Measurements from ENCODE around the gene BRD2. TPM values are rescaled to one million over a fixed set of nuclear protein-coding genes. Genes with fewer than 3 reads are reported as not detected.
A peak's percentile ranks its signal among the peaks of the same experiment; 100 is the strongest.

Gene BRD2
- total RNA-seq, 6 experiments from 2014 or later: 147 to 163 (median 157) TPM

DNA sequence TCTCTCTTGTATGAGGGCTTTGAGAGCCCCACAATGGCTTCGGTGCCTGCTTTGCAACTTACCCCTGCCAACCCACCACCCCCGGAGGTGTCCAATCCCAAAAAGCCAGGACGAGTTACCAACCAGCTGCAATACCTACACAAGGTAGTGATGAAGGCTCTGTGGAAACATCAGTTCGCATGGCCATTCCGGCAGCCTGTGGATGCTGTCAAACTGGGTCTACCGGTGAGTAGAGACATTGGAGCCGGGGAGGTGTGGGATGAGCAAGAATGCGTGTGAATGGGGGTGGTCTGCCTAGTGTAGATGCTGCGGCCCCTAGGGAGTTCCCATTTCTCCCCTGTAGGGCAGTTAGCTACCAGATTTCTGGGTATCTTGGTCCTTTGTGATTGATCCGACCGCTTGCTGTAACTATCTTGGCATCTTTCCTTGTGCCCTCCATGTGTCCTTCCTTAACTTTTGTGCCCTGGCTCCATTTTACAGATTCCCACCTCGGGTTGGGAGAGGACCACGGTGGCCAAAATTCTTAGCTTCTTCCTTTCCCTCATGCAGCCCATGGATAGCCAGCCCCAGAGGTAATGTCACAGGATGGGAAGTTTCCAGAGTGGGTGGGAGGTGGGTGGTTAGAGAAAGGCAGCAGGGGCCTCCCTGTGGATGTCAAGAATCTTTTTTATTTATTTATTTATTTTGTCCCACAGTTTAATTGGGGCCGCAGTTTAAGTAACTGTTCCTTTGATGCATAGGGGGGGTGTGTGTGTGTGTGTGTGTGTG lies 6.3 kb downstream of the BRD2 start:
- H3K4me1 Mint-ChIP-seq (ENCODE audit: low read depth): peaks cover 42% of the 10 kb centered on the region
- H3K4me3 Mint-ChIP-seq: peak overlapping the region; percentile 93
- peak overlapping the region; percentile 99 for H3K27ac Mint-ChIP-seq
- no peak for DNase-seq
- TF ChIP-seq, protein P1, sequence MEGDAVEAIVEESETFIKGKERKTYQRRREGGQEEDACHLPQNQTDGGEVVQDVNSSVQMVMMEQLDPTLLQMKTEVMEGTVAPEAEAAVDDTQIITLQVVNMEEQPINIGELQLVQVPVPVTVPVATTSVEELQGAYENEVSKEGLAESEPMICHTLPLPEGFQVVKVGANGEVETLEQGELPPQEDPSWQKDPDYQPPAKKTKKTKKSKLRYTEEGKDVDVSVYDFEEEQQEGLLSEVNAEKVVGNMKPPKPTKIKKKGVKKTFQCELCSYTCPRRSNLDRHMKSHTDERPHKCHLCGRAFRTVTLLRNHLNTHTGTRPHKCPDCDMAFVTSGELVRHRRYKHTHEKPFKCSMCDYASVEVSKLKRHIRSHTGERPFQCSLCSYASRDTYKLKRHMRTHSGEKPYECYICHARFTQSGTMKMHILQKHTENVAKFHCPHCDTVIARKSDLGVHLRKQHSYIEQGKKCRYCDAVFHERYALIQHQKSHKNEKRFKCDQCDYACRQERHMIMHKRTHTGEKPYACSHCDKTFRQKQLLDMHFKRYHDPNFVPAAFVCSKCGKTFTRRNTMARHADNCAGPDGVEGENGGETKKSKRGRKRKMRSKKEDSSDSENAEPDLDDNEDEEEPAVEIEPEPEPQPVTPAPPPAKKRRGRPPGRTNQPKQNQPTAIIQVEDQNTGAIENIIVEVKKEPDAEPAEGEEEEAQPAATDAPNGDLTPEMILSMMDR (IDR thresholded peaks at IDR 0.05): no peak
- H3K27me3 Mint-ChIP-seq (ENCODE audit: insufficient read depth): peaks cover 46% of the 10 kb centered on the region
- H3K9me3 Mint-ChIP-seq: peaks cover 13% of the 10 kb centered on the region
- H3K36me3 Mint-ChIP-seq (ENCODE audit: low read depth): peaks cover 85% of the 10 kb centered on the region

GRCh38 chr6:32975886-32976285 lies 7.5 kb downstream of the BRD2 start:
- peak overlapping the region; percentile 99 for H3K27ac Mint-ChIP-seq
- no peak for DNase-seq
- TF ChIP-seq, protein P1 (IDR thresholded peaks at IDR 0.05): no peak
- H3K36me3 Mint-ChIP-seq (ENCODE audit: low read depth): peaks cover 91% of the 10 kb centered on the region
- peaks cover 13% of the 10 kb centered on the region for H3K9me3 Mint-ChIP-seq
- H3K4me3 Mint-ChIP-seq: peak overlapping the region; percentile 93
- H3K4me1 Mint-ChIP-seq (ENCODE audit: low read depth): peaks cover 50% of the 10 kb centered on the region
- peaks cover 52% of the 10 kb centered on the region for H3K27me3 Mint-ChIP-seq (ENCODE audit: insufficient read depth)

DNA sequence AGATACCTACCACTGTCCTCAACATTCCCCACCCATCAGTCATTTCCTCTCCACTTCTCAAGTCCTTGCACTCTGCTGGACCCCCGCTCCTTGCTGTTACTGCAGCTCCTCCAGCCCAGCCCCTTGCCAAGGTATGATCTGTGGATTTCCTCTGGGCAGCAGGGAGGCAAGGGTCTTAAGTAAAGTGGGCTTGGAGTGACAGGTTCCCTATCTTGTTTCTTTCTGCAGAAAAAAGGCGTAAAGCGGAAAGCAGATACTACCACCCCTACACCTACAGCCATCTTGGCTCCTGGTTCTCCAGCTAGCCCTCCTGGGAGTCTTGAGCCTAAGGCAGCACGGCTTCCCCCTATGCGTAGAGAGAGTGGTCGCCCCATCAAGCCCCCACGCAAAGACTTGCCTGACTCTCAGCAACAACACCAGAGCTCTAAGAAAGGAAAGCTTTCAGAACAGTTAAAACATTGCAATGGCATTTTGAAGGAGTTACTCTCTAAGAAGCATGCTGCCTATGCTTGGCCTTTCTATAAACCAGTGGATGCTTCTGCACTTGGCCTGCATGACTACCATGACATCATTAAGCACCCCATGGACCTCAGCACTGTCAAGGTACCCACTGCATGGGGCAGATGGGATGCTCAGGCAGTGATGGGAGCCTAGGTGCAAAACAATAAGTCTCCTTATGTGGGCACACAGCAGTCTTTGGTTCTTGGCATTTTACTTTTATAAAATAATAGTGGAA lies 8.1 kb downstream of the BRD2 start:
- peak overlapping the region; percentile 99 for H3K27ac Mint-ChIP-seq
- peaks cover 88% of the 10 kb centered on the region for H3K36me3 Mint-ChIP-seq (ENCODE audit: low read depth)
- peaks cover 13% of the 10 kb centered on the region for H3K9me3 Mint-ChIP-seq
- no peak for DNase-seq
- peaks cover 55% of the 10 kb centered on the region for H3K27me3 Mint-ChIP-seq (ENCODE audit: insufficient read depth)
- H3K4me1 Mint-ChIP-seq (ENCODE audit: low read depth): peaks cover 50% of the 10 kb centered on the region
- peak overlapping the region; percentile 93 for H3K4me3 Mint-ChIP-seq
- TF ChIP-seq, protein P1 (IDR thresholded peaks at IDR 0.05): no peak

GRCh38 chr6:32977272-32977952 lies 9.0 kb downstream of the BRD2 start:
- H3K27ac Mint-ChIP-seq: peak overlapping the region; percentile 99
- peaks cover 93% of the 10 kb centered on the region for H3K36me3 Mint-ChIP-seq (ENCODE audit: low read depth)
- DNase-seq: no peak
- peaks cover 53% of the 10 kb centered on the region for H3K27me3 Mint-ChIP-seq (ENCODE audit: insufficient read depth)
- TF ChIP-seq, protein P1 (IDR thresholded peaks at IDR 0.05): no peak
- peaks cover 57% of the 10 kb centered on the region for H3K4me1 Mint-ChIP-seq (ENCODE audit: low read depth)
- peak overlapping the region; percentile 93 for H3K4me3 Mint-ChIP-seq
- H3K9me3 Mint-ChIP-seq: peaks cover 13% of the 10 kb centered on the region

DNA sequence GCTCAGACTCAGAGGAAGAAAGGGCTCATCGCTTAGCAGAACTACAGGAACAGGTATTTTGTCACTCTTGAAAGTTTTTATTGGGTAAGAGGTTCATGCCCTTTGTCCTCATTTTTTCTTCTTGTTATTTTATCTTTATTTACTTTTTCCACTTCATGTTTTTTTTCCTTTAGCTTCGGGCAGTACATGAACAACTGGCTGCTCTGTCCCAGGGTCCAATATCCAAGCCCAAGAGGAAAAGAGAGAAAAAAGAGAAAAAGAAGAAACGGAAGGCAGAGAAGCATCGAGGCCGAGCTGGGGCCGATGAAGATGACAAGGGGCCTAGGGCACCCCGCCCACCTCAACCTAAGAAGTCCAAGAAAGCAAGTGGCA lies 9.5 kb downstream of the BRD2 start:
- Mint-ChIP-seq H3K4me3 (peak overlapping the region; percentile 93), H3K27ac (peak overlapping the region; percentile 99), H3K36me3 (ENCODE audit: low read depth) (peaks cover 88% of the 10 kb centered on the region), H3K9me3 (peaks cover 10% of the 10 kb centered on the region), H3K4me1 (ENCODE audit: low read depth) (peaks cover 57% of the 10 kb centered on the region), H3K27me3 (ENCODE audit: insufficient read depth) (peaks cover 48% of the 10 kb centered on the region)
- no peak for DNase-seq
- TF ChIP-seq, protein P1 (IDR thresholded peaks at IDR 0.05): no peak
